ES-I3 (cell line): Measurements from ENCODE around the gene DHRS1.
A peak's percentile ranks its signal among the peaks of the same experiment; 100 is the strongest.

Source experiments
- H3K36me3 ChIP-seq: 2 replicates; pipeline ENCODE4 v1.6.1; 2013; ENCODE audit warnings: mild to moderate bottlenecking, low read length, control low read depth, moderate library complexity; ENCODE audit not compliant: insufficient read depth
- H3K4me1 ChIP-seq: 2 replicates; pipeline ENCODE4 v1.6.1; 2013; ENCODE audit warnings: mild to moderate bottlenecking, control low read depth, low read length; ENCODE audit not compliant: insufficient read depth
- H3K9ac ChIP-seq: 2 replicates; pipeline ENCODE4 v1.6.1; 2013; ENCODE audit warnings: low read depth, mild to moderate bottlenecking, low read length, moderate library complexity
- H3K9me3 ChIP-seq: 2 replicates; pipeline ENCODE4 v1.6.1; 2013; ENCODE audit warnings: mild to moderate bottlenecking, low read length, moderate library complexity; ENCODE audit not compliant: control insufficient read depth, insufficient read depth

Gene DHRS1

GRCh38 chr14:24273422-24273998 is 26.1 kb downstream of the DHRS1 start:
- no peaks in the 10 kb centered on the region for H3K9me3 ChIP-seq
- no peak overlapping the region for H3K9ac ChIP-seq
- no peaks in the 10 kb centered on the region for H3K36me3 ChIP-seq
- peaks cover 16% of the 10 kb centered on the region for H3K4me1 ChIP-seq

GRCh38 chr14:24272467-24272866 is 27.1 kb downstream of the DHRS1 start:
- H3K9me3 ChIP-seq = no peaks in the 10 kb centered on the region
- peaks cover 16% of the 10 kb centered on the region for H3K4me1 ChIP-seq
- no peak overlapping the region for H3K9ac ChIP-seq
- no peaks in the 10 kb centered on the region for H3K36me3 ChIP-seq

GRCh38 chr14:24271834-24272263 is 27.7 kb downstream of the DHRS1 start:
- no peaks in the 10 kb centered on the region for H3K9me3 ChIP-seq
- H3K9ac ChIP-seq = peak overlapping the region; percentile 77
- H3K36me3 ChIP-seq = no peaks in the 10 kb centered on the region
- H3K4me1 ChIP-seq = peaks cover 16% of the 10 kb centered on the region

- Histone ChIP-seq H3K9me3 (no peaks in the 10 kb centered on the region), H3K36me3 (no peaks in the 10 kb centered on the region), H3K4me1 (peaks cover 16% of the 10 kb centered on the region)
Observed at GRCh38 chr14:24271134-24271833, 28.3 kb downstream of the DHRS1 start, which contains the start of gene RABGGTA. Gene RABGGTA (minus strand): TSS chr14:24271597. CDS start chr14:24271115, 482 bp downstream.

GRCh38 chr14:24270537-24271133 is 28.9 kb downstream of the DHRS1 start:
- Histone ChIP-seq H3K9ac (peak overlapping the region; percentile 77), H3K36me3 (no peaks in the 10 kb centered on the region), H3K4me1 (peaks cover 16% of the 10 kb centered on the region), H3K9me3 (no peaks in the 10 kb centered on the region)

More at GRCh38 chr14:24271134-24271833, 28.3 kb downstream of the DHRS1 start, which contains the start of gene RABGGTA:
- peak within 1 kb of the TSS; percentile 77 for H3K9ac ChIP-seq

GRCh38 chr14:24269910-24270536 is 29.6 kb downstream of the DHRS1 start:
- Histone ChIP-seq H3K4me1 (peaks cover 16% of the 10 kb centered on the region), H3K36me3 (no peaks in the 10 kb centered on the region), H3K9ac (peak overlapping the region; percentile 77; the same call in 1 of the 2 replicates), H3K9me3 (no peaks in the 10 kb centered on the region)

GRCh38 chr14:24269368-24269767 is 30.2 kb downstream of the DHRS1 start:
- no peaks in the 10 kb centered on the region for H3K36me3 ChIP-seq
- peaks cover 15% of the 10 kb centered on the region for H3K4me1 ChIP-seq
- no peak overlapping the region for H3K9ac ChIP-seq
- H3K9me3 ChIP-seq = no peaks in the 10 kb centered on the region

- peaks cover 10% of the 10 kb centered on the region; the same call in 1 of the 2 replicates for H3K4me1 ChIP-seq
- H3K9ac ChIP-seq = no peak overlapping the region
- H3K9me3 ChIP-seq = no peaks in the 10 kb centered on the region
- no peaks in the 10 kb centered on the region for H3K36me3 ChIP-seq
Observed at GRCh38 chr14:24268225-24268624, 31.4 kb downstream of the DHRS1 start.

- peaks cover 11% of the 10 kb centered on the region; the same call in 1 of the 2 replicates for H3K4me1 ChIP-seq
- no peaks in the 10 kb centered on the region for H3K9me3 ChIP-seq
- H3K9ac ChIP-seq = no peak overlapping the region
- no peaks in the 10 kb centered on the region for H3K36me3 ChIP-seq
Observed at GRCh38 chr14:24267516-24267915, 32.1 kb downstream of the DHRS1 start.

GRCh38 chr14:24266344-24267244 is 33.0 kb downstream of the DHRS1 start:
- Histone ChIP-seq H3K9ac (no peak overlapping the region), H3K36me3 (no peaks in the 10 kb centered on the region), H3K4me1 (0 out of 2 replicates have a peak, but pooled peaks cover 6% of the 10 kb centered on the region), H3K9me3 (no peaks in the 10 kb centered on the region)

GRCh38 chr14:24264298-24264697 is 35.3 kb downstream of the DHRS1 start:
- Histone ChIP-seq H3K36me3 (no peaks in the 10 kb centered on the region), H3K9me3 (no peaks in the 10 kb centered on the region), H3K4me1 (0 out of 2 replicates have a peak, but pooled peaks cover 6% of the 10 kb centered on the region), H3K9ac (no peak overlapping the region)

- H3K4me1 ChIP-seq = 0 out of 2 replicates have a peak, but pooled peaks cover 6% of the 10 kb centered on the region
- no peaks in the 10 kb centered on the region for H3K9me3 ChIP-seq
- H3K9ac ChIP-seq = no peak overlapping the region
- H3K36me3 ChIP-seq = no peaks in the 10 kb centered on the region
Observed at GRCh38 chr14:24263848-24264247, 35.7 kb downstream of the DHRS1 start.

GRCh38 chr14:24262821-24263733 is 36.5 kb downstream of the DHRS1 start, which contains the start of gene TGM1:
Gene TGM1 (minus strand): TSS chr14:24263177. CDS start chr14:24262352, 825 bp downstream.
- 0 out of 2 replicates have a peak, but pooled peaks cover 6% of the 10 kb centered on the region for H3K4me1 ChIP-seq
- H3K9me3 ChIP-seq = no peaks in the 10 kb centered on the region
- no peak within 1 kb of the TSS for H3K9ac ChIP-seq
- no peaks in the 10 kb centered on the region for H3K36me3 ChIP-seq
